ENCODE measurements around the gene HIGD2B.
"Not testable (repeated sequence)": the region's sequence is repeated elsewhere in the genome, so short reads cannot be mapped to it uniquely, and the experiment has no call there.

Gene HIGD2B

GRCh38 chr15:72671525-72671924 lies 14.5 kb downstream of the HIGD2B start:
- no peak for DNase-seq

- not testable (repeated sequence) for DNase-seq
Observed at GRCh38 chr15:72670656-72671352, 15.2 kb downstream of the HIGD2B start.

GRCh38 chr15:72669803-72670202 lies 16.2 kb downstream of the HIGD2B start:
- not testable (repeated sequence) for DNase-seq

GRCh38 chr15:72665706-72666105 lies 20.3 kb downstream of the HIGD2B start:
- not testable (repeated sequence) for DNase-seq

- DNase-seq, result not testable (repeated sequence)
Observed at GRCh38 chr15:72663931-72664330, 22.1 kb downstream of the HIGD2B start.

- DNase-seq, result not testable (repeated sequence)
Observed at GRCh38 chr15:72661081-72661480, 24.9 kb downstream of the HIGD2B start.

- DNase-seq, result not testable (repeated sequence)
Observed at GRCh38 chr15:72656014-72656413, 30.0 kb downstream of the HIGD2B start.

GRCh38 chr15:72654397-72654796 lies 31.6 kb downstream of the HIGD2B start, which contains the start of gene GOLGA6B:
Gene GOLGA6B, plus strand, starts transcription at chr15:72654697. Its CDS starts 41 bp downstream, at chr15:72654738.
- not testable (repeated sequence) for DNase-seq

GRCh38 chr15:72648631-72649253 lies 37.2 kb downstream of the HIGD2B start:
- DNase-seq, result not testable (repeated sequence)

GRCh38 chr15:72642271-72642670 lies 43.7 kb downstream of the HIGD2B start:
- not testable (repeated sequence) for DNase-seq

- DNase-seq, result not testable (repeated sequence)
Observed at GRCh38 chr15:72639759-72640483, 46.1 kb downstream of the HIGD2B start.

GRCh38 chr15:72636519-72637282 lies 49.3 kb downstream of the HIGD2B start:
- not testable (repeated sequence) for DNase-seq

- DNase-seq, result not testable (repeated sequence)
Observed at GRCh38 chr15:72629068-72629570, 56.9 kb downstream of the HIGD2B start.

- not testable (repeated sequence) for DNase-seq
Observed at GRCh38 chr15:72628249-72629067, 57.5 kb downstream of the HIGD2B start.

GRCh38 chr15:72626153-72626552 lies 59.8 kb downstream of the HIGD2B start:
- not testable (repeated sequence) for DNase-seq
